ENCODE results near the gene GAL3ST2.

DNA sequence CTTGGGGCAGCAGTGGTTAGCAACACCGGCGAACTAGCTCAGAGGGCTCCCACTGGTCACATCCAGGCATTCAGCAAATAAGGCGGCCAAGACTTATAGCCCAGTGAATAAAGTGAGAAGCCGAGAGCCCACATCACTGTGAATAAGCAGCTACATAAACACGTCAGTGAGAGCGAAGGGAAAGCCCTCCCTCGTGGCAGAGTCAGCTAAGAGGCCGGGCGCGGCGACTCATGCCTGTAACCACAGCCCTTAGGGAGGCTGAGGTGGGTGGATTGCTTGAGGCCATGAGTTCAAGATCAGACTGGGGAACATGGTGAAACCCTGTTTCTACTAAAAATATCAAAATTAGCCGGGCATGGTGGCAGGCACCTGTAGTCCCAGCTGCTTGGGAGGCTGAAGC, 37.0 kb upstream of the GAL3ST2 start:
- TF ChIP-seq, protein P1, sequence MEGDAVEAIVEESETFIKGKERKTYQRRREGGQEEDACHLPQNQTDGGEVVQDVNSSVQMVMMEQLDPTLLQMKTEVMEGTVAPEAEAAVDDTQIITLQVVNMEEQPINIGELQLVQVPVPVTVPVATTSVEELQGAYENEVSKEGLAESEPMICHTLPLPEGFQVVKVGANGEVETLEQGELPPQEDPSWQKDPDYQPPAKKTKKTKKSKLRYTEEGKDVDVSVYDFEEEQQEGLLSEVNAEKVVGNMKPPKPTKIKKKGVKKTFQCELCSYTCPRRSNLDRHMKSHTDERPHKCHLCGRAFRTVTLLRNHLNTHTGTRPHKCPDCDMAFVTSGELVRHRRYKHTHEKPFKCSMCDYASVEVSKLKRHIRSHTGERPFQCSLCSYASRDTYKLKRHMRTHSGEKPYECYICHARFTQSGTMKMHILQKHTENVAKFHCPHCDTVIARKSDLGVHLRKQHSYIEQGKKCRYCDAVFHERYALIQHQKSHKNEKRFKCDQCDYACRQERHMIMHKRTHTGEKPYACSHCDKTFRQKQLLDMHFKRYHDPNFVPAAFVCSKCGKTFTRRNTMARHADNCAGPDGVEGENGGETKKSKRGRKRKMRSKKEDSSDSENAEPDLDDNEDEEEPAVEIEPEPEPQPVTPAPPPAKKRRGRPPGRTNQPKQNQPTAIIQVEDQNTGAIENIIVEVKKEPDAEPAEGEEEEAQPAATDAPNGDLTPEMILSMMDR (conservative IDR thresholded peaks at IDR 0.05): no peak
- no peak for TF ChIP-seq ZFX (IDR thresholded peaks at IDR 0.05)

Measured in C4-2B (cell line).